Measurements from ENCODE around the gene SIK3. TPM values are rescaled to one million over a fixed set of nuclear protein-coding genes. Genes with fewer than 3 reads are reported as not detected.
"Not testable (repeated sequence)": the region's sequence is repeated elsewhere in the genome, so short reads cannot be mapped to it uniquely, and the experiment has no call there.

The SIK3 gene
- total and polyA plus RNA-seq, 2 donors (not counting 3 experiments of a cell fraction or from before 2014, with no cell fraction given) = 10.3 to 21.3 TPM

GRCh38 chr11:116804001-116804400 is 294.2 kb downstream of the SIK3 start:
- no TSS peak for BruUV-seq (replicated peaks)
- dilution Hi-C loops (cut with MboI; ENCODE audit: extremely low pct_ligation_motif_present, low sequenced_read_pairs) (no loop called here), intact Hi-C loops (cut with micrococcal nuclease) (no loop called here)
- Histone ChIP-seq H3K9me3 (replicated peaks; ENCODE audit: control insufficient read depth, insufficient read depth, low read length) (no peaks in the 10 kb centered on the region), H3K4me2 (ENCODE audit: insufficient read depth, low read length) (no peak overlapping the region), H3K27ac (ENCODE audit: insufficient read depth, low read depth, low read length) (no peak overlapping the region), H3K9me1 (replicated peaks; ENCODE audit: control insufficient read depth, extremely low read depth, insufficient read depth, low read length) (no peaks in the 10 kb centered on the region), H3K4me1 (ENCODE audit: control insufficient read depth, extremely low read depth, insufficient read depth, low read length) (no peaks in the 10 kb centered on the region), H4K20me1 (replicated peaks; ENCODE audit: control insufficient read depth, extremely low read depth, insufficient read depth, low read length) (no peaks in the 10 kb centered on the region), H3K36me3 (ENCODE audit: control insufficient read depth in 2 of 2, extremely low read depth in 1 of 2, insufficient read depth in 2 of 2, low read length in 2 of 2) (no peaks in the 10 kb centered on the region), H3K4me3 (replicated peaks in 1 of 3; ENCODE audit: insufficient read depth in 1 of 3, low read depth in 1 of 3, low read length in 3 of 3) (no peak overlapping the region), H3K27me3 (ENCODE audit: control insufficient read depth in 2 of 2, insufficient read depth in 2 of 2, low read length in 2 of 2) (peaks cover 5 to 7% of the 10 kb centered on the region in 2 experiments), H2AFZ (ENCODE audit: low read depth, low read length) (no peak overlapping the region), H3K9ac (replicated peaks; ENCODE audit: extremely low read depth, insufficient read depth, low read length) (no peak overlapping the region), H3K79me2 (ENCODE audit: control insufficient read depth, insufficient read depth, low read length) (no peaks in the 10 kb centered on the region)
- ChIA-PET POLR2A (no interaction called here), CTCF (interaction anchor here (0.9 kb wide), 1 partner anchor 13 kb away, joined by 3 read pairs; the partner anchor contains the start of gene APOA5)
- FAIRE-seq (no peak), DNase-seq (ENCODE audit: low read depth, low spot score) (no peak)
- no peak for TF ChIP-seq MYC (IDR thresholded peaks at IDR 0.05; ENCODE audit: low read depth, low read length)
- TF ChIP-seq GATA2 (IDR thresholded peaks at IDR 0.05; ENCODE audit: insufficient read depth, insufficient read length, low read depth, low read length) = no peak
- TF ChIP-seq EZH2 (IDR thresholded peaks at IDR 0.05; ENCODE audit: borderline replicate concordance, low read depth, low read length, severe bottlenecking) = no peak
- TF ChIP-seq FOS (IDR thresholded peaks at IDR 0.05; ENCODE audit: borderline replicate concordance, insufficient read depth, low read length) = no peak
- no peak for TF ChIP-seq MAX (IDR thresholded peaks at IDR 0.05; ENCODE audit: insufficient read depth, insufficient read length)
- TF ChIP-seq POLR2AphosphoS5 (IDR thresholded peaks at IDR 0.05; ENCODE audit: insufficient read depth, low read depth, low read length) = no peak
- TF ChIP-seq POLR2A (IDR thresholded peaks at IDR 0.05; ENCODE audit: low read depth, low read length) = no peak
- TF ChIP-seq CTCF (IDR thresholded peaks at IDR 0.05; ENCODE audit: extremely low read depth in 1 of 2, insufficient read depth in 1 of 2, low read depth in 1 of 2, low read length in 2 of 2) = no peak
- TF ChIP-seq JUN (IDR thresholded peaks at IDR 0.05; ENCODE audit: borderline replicate concordance, insufficient read depth, insufficient read length, low read depth) = no peak

DNA sequence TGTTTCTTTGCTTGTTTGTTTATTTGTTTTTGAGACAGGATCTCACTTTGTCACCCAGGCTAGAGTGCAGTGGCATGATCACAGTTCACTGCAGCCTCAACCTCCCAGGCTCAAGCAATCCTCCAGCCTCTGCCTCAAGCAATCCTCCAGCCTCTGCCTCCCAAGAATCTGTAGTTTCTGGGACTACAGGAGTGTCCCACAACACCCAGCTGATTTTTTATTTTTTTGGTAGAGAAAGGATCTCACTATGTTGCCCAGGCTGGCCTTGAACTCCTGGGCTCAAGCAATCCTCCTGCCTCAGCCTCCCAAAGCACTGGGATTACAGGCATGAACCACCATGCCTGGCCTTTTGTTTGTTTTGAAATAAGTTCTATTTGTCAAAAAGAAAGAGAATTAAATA is 296.6 kb downstream of the SIK3 start:
- H3K27me3 ChIP-seq (ENCODE audit: control insufficient read depth in 2 of 2, insufficient read depth in 2 of 2, low read length in 2 of 2); BruUV-seq (replicated peaks); H3K4me2 ChIP-seq (ENCODE audit: insufficient read depth, low read length); H4K20me1 ChIP-seq (replicated peaks; ENCODE audit: control insufficient read depth, extremely low read depth, insufficient read depth, low read length); DNase-seq (ENCODE audit: low read depth, low spot score); H3K79me2 ChIP-seq (ENCODE audit: control insufficient read depth, insufficient read depth, low read length); intact Hi-C loops (cut with micrococcal nuclease); H3K4me1 ChIP-seq (ENCODE audit: control insufficient read depth, extremely low read depth, insufficient read depth, low read length); dilution Hi-C loops (cut with MboI; ENCODE audit: extremely low pct_ligation_motif_present, low sequenced_read_pairs); H3K9me3 ChIP-seq (replicated peaks; ENCODE audit: control insufficient read depth, insufficient read depth, low read length); H3K9me1 ChIP-seq (replicated peaks; ENCODE audit: control insufficient read depth, extremely low read depth, insufficient read depth, low read length); H3K36me3 ChIP-seq (ENCODE audit: control insufficient read depth in 2 of 2, extremely low read depth in 1 of 2, insufficient read depth in 2 of 2, low read length in 2 of 2); POLR2A ChIA-PET; H3K27ac ChIP-seq (ENCODE audit: insufficient read depth, low read depth, low read length); FAIRE-seq; H3K4me3 ChIP-seq (replicated peaks in 1 of 3; ENCODE audit: insufficient read depth in 1 of 3, low read depth in 1 of 3, low read length in 3 of 3); H3K9ac ChIP-seq (replicated peaks; ENCODE audit: extremely low read depth, insufficient read depth, low read length); H2AFZ ChIP-seq (ENCODE audit: low read depth, low read length): not testable (repeated sequence)
- CTCF ChIA-PET = interaction anchor here (2.9 kb wide), 1 partner anchor 10 kb away, joined by 14 read pairs; the partner anchor contains the start of gene APOA5

Data from endothelial cell of umbilical vein (primary cell).